ENCODE measurements around the gene ARF3. TPM values are rescaled to one million over a fixed set of nuclear protein-coding genes. Genes with fewer than 3 reads are reported as not detected.

ARF3 gene
- total and polyA plus RNA-seq, 7 donors: 7.4 to 27.0 (median 18.1) TPM

DNA sequence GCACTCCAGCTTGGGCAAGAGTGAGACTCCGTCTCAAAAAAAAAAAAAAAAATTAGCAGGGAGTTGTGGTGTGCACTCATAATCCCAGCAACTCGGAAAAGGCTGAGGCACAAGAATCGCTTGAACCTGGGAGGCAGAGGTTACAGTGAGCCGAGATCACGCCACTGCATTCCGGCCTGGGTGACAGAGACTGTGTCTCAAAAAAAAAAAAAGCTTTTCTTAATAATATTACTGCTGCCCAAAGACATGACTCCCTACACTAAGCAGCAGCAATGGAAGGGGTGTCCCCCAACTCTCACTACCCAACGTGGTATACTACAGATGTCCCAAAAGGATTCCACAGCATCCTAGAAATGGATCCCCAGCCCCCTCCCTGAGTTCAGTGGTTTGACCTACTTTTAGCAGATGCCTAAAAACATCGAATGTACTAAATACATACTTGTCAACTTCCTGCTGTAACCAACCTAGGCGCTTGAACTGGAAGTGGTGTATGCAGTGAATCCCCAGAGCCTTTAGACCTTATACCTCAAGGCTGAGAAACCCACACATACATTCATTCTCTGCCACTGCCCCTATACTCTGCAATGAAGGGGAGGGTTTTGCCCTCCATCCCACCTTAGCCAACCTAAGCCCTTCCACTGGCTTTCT lies 23.5 kb downstream of the ARF3 start:
- 88 to 92% (median 89%) methylated on average over 9 of the region's 9 CpGs for WGBS, 3 donors
- intact Hi-C loops (cut with DNase I): no loop called here

DNA sequence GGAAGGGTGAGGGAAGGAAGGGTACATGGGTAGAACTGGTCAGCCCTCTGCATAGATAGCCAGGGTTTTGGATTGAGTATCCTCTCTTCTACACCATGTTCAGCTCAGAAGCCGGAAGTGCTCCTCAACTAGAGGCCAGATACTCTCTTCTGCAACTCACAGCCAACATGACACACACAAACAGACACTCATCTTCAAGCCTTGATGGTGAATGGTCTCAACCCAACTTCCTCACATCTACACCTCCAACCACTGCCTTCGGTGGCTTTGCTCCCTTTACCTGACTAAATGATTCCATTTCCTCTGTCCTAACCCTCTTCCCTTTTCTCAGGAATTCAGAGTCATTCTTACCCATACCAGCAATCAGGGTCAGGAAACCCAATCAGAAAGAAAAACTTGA lies 24.4 kb downstream of the ARF3 start:
- WGBS, 3 donors: 66 to 91% (median 74%) methylated on average over 2 of the region's 2 CpGs
- TF ChIP-seq, protein P1, sequence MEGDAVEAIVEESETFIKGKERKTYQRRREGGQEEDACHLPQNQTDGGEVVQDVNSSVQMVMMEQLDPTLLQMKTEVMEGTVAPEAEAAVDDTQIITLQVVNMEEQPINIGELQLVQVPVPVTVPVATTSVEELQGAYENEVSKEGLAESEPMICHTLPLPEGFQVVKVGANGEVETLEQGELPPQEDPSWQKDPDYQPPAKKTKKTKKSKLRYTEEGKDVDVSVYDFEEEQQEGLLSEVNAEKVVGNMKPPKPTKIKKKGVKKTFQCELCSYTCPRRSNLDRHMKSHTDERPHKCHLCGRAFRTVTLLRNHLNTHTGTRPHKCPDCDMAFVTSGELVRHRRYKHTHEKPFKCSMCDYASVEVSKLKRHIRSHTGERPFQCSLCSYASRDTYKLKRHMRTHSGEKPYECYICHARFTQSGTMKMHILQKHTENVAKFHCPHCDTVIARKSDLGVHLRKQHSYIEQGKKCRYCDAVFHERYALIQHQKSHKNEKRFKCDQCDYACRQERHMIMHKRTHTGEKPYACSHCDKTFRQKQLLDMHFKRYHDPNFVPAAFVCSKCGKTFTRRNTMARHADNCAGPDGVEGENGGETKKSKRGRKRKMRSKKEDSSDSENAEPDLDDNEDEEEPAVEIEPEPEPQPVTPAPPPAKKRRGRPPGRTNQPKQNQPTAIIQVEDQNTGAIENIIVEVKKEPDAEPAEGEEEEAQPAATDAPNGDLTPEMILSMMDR (IDR thresholded peaks at IDR 0.05): no peak
- no peaks in the 10 kb centered on the region for H3K27me3 ChIP-seq (ENCODE audit: insufficient read depth in 3 of 3, low read length in 2 of 3)
- no peaks in the 10 kb centered on the region for H3K4me1 ChIP-seq
- intact Hi-C loops (cut with DNase I): no loop called here
- H3K27ac ChIP-seq: no peak overlapping the region
- H3K9me3 ChIP-seq: no peaks in the 10 kb centered on the region
- DNase-seq (no peak), ATAC-seq (no peak)
- no peak overlapping the region for H3K4me3 ChIP-seq
- peaks cover 0 to 39% of the 10 kb centered on the region in 2 donors for H3K36me3 ChIP-seq (ENCODE audit: insufficient read depth in 1 of 2, low read depth in 1 of 2)

More for the DNA sequence above, 23.5 kb downstream of the ARF3 start:
- TF ChIP-seq, protein P1 (IDR thresholded peaks at IDR 0.05): no peak
- Histone ChIP-seq H3K4me3 (no peak overlapping the region), H3K27me3 (ENCODE audit: insufficient read depth in 3 of 3, low read length in 2 of 3) (no peaks in the 10 kb centered on the region), H3K4me1 (no peaks in the 10 kb centered on the region), H3K9me3 (no peaks in the 10 kb centered on the region), H3K27ac (no peak overlapping the region), H3K36me3 (ENCODE audit: insufficient read depth in 1 of 2, low read depth in 1 of 2) (peaks cover 0 to 46% of the 10 kb centered on the region in 2 donors)
- DNase-seq (no peak), ATAC-seq (no peak)

DNA sequence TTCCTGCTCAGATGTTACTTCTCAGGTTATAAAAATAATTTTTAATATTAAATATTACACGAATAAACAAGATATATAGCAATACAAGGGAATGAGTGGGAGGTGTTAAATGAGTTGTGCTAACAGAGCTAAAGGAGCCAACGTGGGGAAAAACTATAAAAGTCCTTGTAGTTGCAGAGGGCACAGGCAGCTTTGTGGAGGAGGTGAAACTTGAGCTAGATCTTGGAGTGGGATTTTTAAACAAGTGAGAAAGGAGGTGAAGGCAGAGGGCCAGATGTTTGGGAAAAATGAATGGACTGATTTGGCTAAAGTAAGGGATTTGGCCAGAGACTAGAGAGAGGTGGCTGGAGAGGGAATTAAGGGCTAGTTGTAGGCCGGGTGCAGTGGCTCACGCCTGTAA lies 26.8 kb downstream of the ARF3 start:
- ATAC-seq: no peak
- peaks cover 0 to 30% of the 10 kb centered on the region in 2 donors for H3K36me3 ChIP-seq (ENCODE audit: insufficient read depth in 1 of 2, low read depth in 1 of 2)
- intact Hi-C loops (cut with DNase I): no loop called here

DNA sequence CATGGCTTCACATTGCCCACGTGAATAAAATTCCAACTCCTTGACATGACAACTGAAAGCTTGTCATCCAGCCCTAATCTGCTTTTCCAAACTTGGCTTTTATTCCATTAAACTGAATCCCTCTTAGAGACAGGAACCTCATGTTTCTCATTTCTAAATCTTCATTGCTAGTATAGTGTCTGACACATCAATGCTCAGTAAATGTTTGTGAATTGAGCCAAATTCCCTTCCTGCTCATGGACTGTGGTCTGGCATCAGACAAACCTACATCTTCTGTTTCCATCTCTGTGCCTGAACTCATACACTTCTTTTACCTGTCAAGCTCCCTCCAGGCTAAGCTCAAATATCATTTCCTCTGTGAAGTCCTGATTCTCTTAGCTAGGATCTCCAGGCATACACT lies 27.7 kb downstream of the ARF3 start:
- Histone ChIP-seq H3K9me3 (no peaks in the 10 kb centered on the region), H3K27me3 (ENCODE audit: insufficient read depth in 3 of 3, low read length in 2 of 3) (peaks cover 0 to 7% (median 0%) of the 10 kb centered on the region in 3 donors), H3K27ac (no peak overlapping the region), H3K4me3 (no peak overlapping the region), H3K4me1 (no peaks in the 10 kb centered on the region), H3K36me3 (ENCODE audit: insufficient read depth in 1 of 2, low read depth in 1 of 2) (peaks cover 0 to 29% of the 10 kb centered on the region in 2 donors)
- 68 to 90% (median 82%) methylated on average over 1 of the region's 1 CpG for WGBS, 3 donors
- TF ChIP-seq, protein P1 (IDR thresholded peaks at IDR 0.05): no peak
- DNase-seq (no peak), ATAC-seq (no peak)
- intact Hi-C loops (cut with DNase I): no loop called here

More for the DNA sequence above, 26.8 kb downstream of the ARF3 start:
- Histone ChIP-seq H3K27ac (no peak overlapping the region), H3K27me3 (ENCODE audit: insufficient read depth in 3 of 3, low read length in 2 of 3) (peaks cover 0 to 3% (median 0%) of the 10 kb centered on the region in 3 donors), H3K4me3 (no peak overlapping the region), H3K9me3 (no peaks in the 10 kb centered on the region), H3K4me1 (no peaks in the 10 kb centered on the region)
- WGBS, 3 donors: 79 to 86% (median 83%) methylated on average over 4 of the region's 4 CpGs
- TF ChIP-seq, protein P1 (IDR thresholded peaks at IDR 0.05): no peak
- DNase-seq: no peak

DNA sequence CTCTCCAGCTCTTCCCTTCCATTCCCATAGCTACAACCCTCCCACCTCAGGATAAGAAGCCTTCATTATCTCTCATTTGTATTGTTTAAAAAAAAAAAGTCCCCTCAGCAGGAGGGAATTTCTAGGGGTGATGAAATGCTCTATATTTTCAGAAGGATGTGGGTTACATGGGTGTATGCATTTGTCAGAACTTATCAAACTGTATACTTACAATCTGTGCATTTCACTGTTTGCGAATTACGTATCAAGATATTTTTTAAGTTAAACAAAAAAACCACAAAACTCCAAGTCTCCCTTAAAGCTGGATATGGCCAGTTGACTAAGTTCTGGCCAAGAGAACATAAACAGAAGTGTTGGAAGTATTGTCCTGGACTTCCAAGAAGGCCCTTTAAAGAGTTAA lies 30.0 kb downstream of the ARF3 start:
- WGBS, 3 donors: 95 to 97% (median 95%) methylated on average over 2 of the region's 2 CpGs
- no peak for ATAC-seq
- intact Hi-C loops (cut with DNase I): no loop called here

More for the DNA sequence above, 30.0 kb downstream of the ARF3 start:
- Histone ChIP-seq H3K36me3 (ENCODE audit: insufficient read depth in 1 of 2, low read depth in 1 of 2) (peaks cover under 1 to 17% of the 10 kb centered on the region in 2 donors), H3K27ac (no peak overlapping the region), H3K4me1 (no peaks in the 10 kb centered on the region), H3K4me3 (no peak overlapping the region), H3K9me3 (no peaks in the 10 kb centered on the region), H3K27me3 (ENCODE audit: insufficient read depth in 3 of 3, low read length in 2 of 3) (peaks cover 0 to 7% (median 0%) of the 10 kb centered on the region in 3 donors)
- no peak for DNase-seq
- TF ChIP-seq, protein P1 (IDR thresholded peaks at IDR 0.05): no peak

Data from psoas muscle (tissue), 8 donors.